Stimulated activated CD8-positive, alpha-beta memory T cell treated with anti-CD3 and anti-CD28 coated beads, Interleukin-7, amount 100 ng/mL, for 48 hours (primary cell): ENCODE data around the gene C17orf58.
A peak's percentile ranks its signal among the peaks of the same experiment; 100 is the strongest.
"Not testable (repeated sequence)": the region's sequence is repeated elsewhere in the genome, so short reads cannot be mapped to it uniquely, and the experiment has no call there.

ENCODE experiments used
- DNase-seq, 2 donors: peaks; one replicate each; pipeline ENCODE4 v3.0.0-alpha.2; 2020; ENCODE audit warnings: low read depth in 1 of 2; ENCODE audit errors: extremely low read depth in 1 of 2

The C17orf58 gene

GRCh38 chr17:67996301-67997171 lies at the start of gene C17orf58:
Gene C17orf58 (minus strand): TSS chr17:67996469. CDS start chr17:67996198, 271 bp downstream.
- peak in 1 of 2 donors; percentile 20 for DNase-seq

GRCh38 chr17:68036304-68037147 lies 40.3 kb upstream of the C17orf58 start:
- no peak for DNase-seq

GRCh38 chr17:68035523-68036303 lies 39.4 kb upstream of the C17orf58 start, which contains the start of gene KPNA2:
Gene KPNA2 (plus strand): TSS chr17:68035735. CDS start chr17:68037133, 1,398 bp downstream.
- DNase-seq = peak; percentile 81 to 87

- DNase-seq = peak; percentile 85 to 90
These were observed 38.9 kb upstream of the C17orf58 start for GRCh38 chr17:68035131-68035522.

- no peak for DNase-seq
These were observed 38.1 kb upstream of the C17orf58 start for GRCh38 chr17:68034452-68034776.

- DNase-seq = no peak
These were observed 37.6 kb upstream of the C17orf58 start for GRCh38 chr17:68033636-68034451.

- no peak for DNase-seq
These were observed 33.4 kb upstream of the C17orf58 start for GRCh38 chr17:68029512-68030215.

- not testable (repeated sequence) for DNase-seq
These were observed 26.3 kb upstream of the C17orf58 start for GRCh38 chr17:68022547-68022946.

GRCh38 chr17:68021963-68022362 lies 25.7 kb upstream of the C17orf58 start:
- no peak for DNase-seq

GRCh38 chr17:68020791-68021190 lies 24.5 kb upstream of the C17orf58 start:
- not testable (repeated sequence) for DNase-seq

- DNase-seq = no peak
These were observed 24.1 kb upstream of the C17orf58 start for GRCh38 chr17:68020409-68020756.

- DNase-seq = peak; percentile 93 to 99
These were observed 23.6 kb upstream of the C17orf58 start for GRCh38 chr17:68019675-68020408.

- DNase-seq = no peak
These were observed 23.0 kb upstream of the C17orf58 start for GRCh38 chr17:68019336-68019674.

GRCh38 chr17:68018493-68018892 lies 22.2 kb upstream of the C17orf58 start:
- not testable (repeated sequence) for DNase-seq

GRCh38 chr17:68016838-68017237 lies 20.6 kb upstream of the C17orf58 start:
- no peak for DNase-seq

GRCh38 chr17:68015081-68015723 lies 18.9 kb upstream of the C17orf58 start:
- DNase-seq = no peak

- DNase-seq = no peak
These were observed 17.1 kb upstream of the C17orf58 start for GRCh38 chr17:68013385-68013784.

- peak in 1 of 2 donors; percentile 42 for DNase-seq
These were observed 15.0 kb upstream of the C17orf58 start for GRCh38 chr17:68011199-68011665.
